Osteoblast (primary cell): Measurements from ENCODE around the gene SPTLC2. TPM values are rescaled to one million over a fixed set of nuclear protein-coding genes. Genes with fewer than 3 reads are reported as not detected.

Experiments
- DNase-seq: peaks from one replicate; pipeline ENCODE4 v3.0.0; 2011; ENCODE audit warnings: low spot score, mixed read lengths; ENCODE audit not compliant: insufficient read length; ENCODE audit errors: missing footprints
- H2AFZ ChIP-seq: 2 replicates; pipeline ENCODE4 v1.6.0; 2011; ENCODE audit warnings: mild to moderate bottlenecking, low read length
- H3K27ac ChIP-seq: 2 replicates; pipeline ENCODE4 v1.5.1; 2011; ENCODE audit warnings: mild to moderate bottlenecking, low read depth, low read length, moderate library complexity
- H3K27me3 ChIP-seq: 2 replicates; pipeline ENCODE4 v1.6.0; 2012; ENCODE audit warnings: mild to moderate bottlenecking, control low read depth, inconsistent platforms, low read length, moderate library complexity; ENCODE audit not compliant: insufficient read depth
- H3K36me3 ChIP-seq: 2 replicates; pipeline ENCODE4 v1.5.1; 2011; ENCODE audit warnings: mild to moderate bottlenecking, low read length, control low read depth, moderate library complexity; ENCODE audit not compliant: insufficient read depth
- H3K4me1 ChIP-seq: 2 replicates; pipeline ENCODE4 v1.5.1; 2011; ENCODE audit warnings: mild to moderate bottlenecking, low read length, control low read depth, moderate library complexity; ENCODE audit not compliant: insufficient read depth
- H3K4me2 ChIP-seq: 2 replicates; pipeline ENCODE4 v1.6.0; 2011; ENCODE audit warnings: mild to moderate bottlenecking, low read length; ENCODE audit not compliant: insufficient read depth
- H3K4me3 ChIP-seq: fragments of 200-600 bp; sonication (generic); 3 replicates; pipeline ENCODE4 v1.5.1; 2012; ENCODE audit warnings: mild to moderate bottlenecking, low read length, inconsistent platforms; ENCODE audit not compliant: insufficient read depth
- H3K79me2 ChIP-seq: 2 replicates; pipeline ENCODE4 v1.6.0; 2012; ENCODE audit warnings: mild to moderate bottlenecking, low read length, control low read depth, inconsistent platforms; ENCODE audit not compliant: insufficient read depth
- H3K9me3 ChIP-seq: 2 replicates; pipeline ENCODE4 v1.5.1; 2011; ENCODE audit warnings: low read depth, low read length, control low read depth
- H4K20me1 ChIP-seq: 2 replicates; pipeline ENCODE4 v1.6.0; 2012; ENCODE audit warnings: mild to moderate bottlenecking, low read length, control low read depth; ENCODE audit not compliant: insufficient read depth
- CTCF ChIP-seq: IDR thresholded peaks from 2 replicates; pipeline ENCODE4 v1.5.1; 2011; ENCODE audit warnings: mild to moderate bottlenecking, low read depth, low read length, moderate library complexity; ENCODE audit errors: extremely low read depth
- total RNA-seq: library from RNA; depleted of rRNA; stranded (reverse); fragments of >200 nt; gene quantifications from 2 replicates; pipeline ENCODE4 v1.2.3, GENCODE V29; 2012

Gene SPTLC2
- total RNA-seq, 1 donor, result 59.0 TPM

- Histone ChIP-seq H3K27ac (peak overlapping the region; percentile 65), H3K79me2 (peaks cover 61% of the 10 kb centered on the region), H3K27me3 (no peaks in the 10 kb centered on the region), H2AFZ (no peak overlapping the region), H4K20me1 (peaks cover 3% of the 10 kb centered on the region), H3K4me2 (no peak overlapping the region), H3K4me3 (no peak overlapping the region), H3K4me1 (peaks cover 24% of the 10 kb centered on the region), H3K36me3 (peaks cover 51% of the 10 kb centered on the region), H3K9me3 (no peaks in the 10 kb centered on the region)
- no peak for TF ChIP-seq CTCF
- no peak for DNase-seq
Observed at GRCh38 chr14:77565289-77565993, 51.0 kb downstream of the SPTLC2 start.

- H3K79me2 ChIP-seq, result peaks cover 53% of the 10 kb centered on the region
- peak; percentile 26 for DNase-seq
- H2AFZ ChIP-seq, result no peak overlapping the region
- no peak overlapping the region for H3K4me3 ChIP-seq
- H3K27ac ChIP-seq, result peak overlapping the region; percentile 95
- H3K9me3 ChIP-seq, result no peaks in the 10 kb centered on the region
- H3K4me2 ChIP-seq, result peak overlapping the region; percentile 33
- no peaks in the 10 kb centered on the region for H3K27me3 ChIP-seq
- no peak for TF ChIP-seq CTCF
- H3K4me1 ChIP-seq, result peaks cover 29% of the 10 kb centered on the region
- H3K36me3 ChIP-seq, result peaks cover 32% of the 10 kb centered on the region
- peaks cover 3% of the 10 kb centered on the region for H4K20me1 ChIP-seq
Observed at GRCh38 chr14:77562681-77563080, 53.8 kb downstream of the SPTLC2 start.

DNA sequence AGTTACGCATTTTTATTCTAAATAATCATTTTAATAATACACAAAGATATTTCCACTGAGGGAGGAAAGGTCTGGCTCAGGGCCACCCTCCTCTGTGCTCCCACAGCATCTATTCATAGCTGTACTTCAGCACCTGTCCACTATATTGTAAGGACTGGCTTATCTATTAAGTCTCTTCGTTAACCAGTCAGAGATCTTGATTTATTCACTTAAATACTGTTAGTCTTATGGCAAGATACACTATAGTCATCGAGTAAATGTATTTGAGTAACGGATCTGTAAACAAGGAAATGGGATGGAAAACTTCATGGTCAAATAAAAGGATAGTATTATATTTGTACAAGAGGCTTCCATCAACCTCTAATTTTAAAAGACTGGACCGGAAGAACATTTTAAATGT is 54.6 kb downstream of the SPTLC2 start:
- H3K4me3 ChIP-seq, result no peak overlapping the region
- peaks cover 29% of the 10 kb centered on the region for H3K4me1 ChIP-seq
- no peak overlapping the region for H3K4me2 ChIP-seq
- H3K79me2 ChIP-seq, result peaks cover 57% of the 10 kb centered on the region
- no peaks in the 10 kb centered on the region for H3K27me3 ChIP-seq
- peaks cover 33% of the 10 kb centered on the region for H3K36me3 ChIP-seq
- no peak for DNase-seq
- no peaks in the 10 kb centered on the region for H3K9me3 ChIP-seq
- peak overlapping the region; percentile 95 for H3K27ac ChIP-seq
- peaks cover 3% of the 10 kb centered on the region for H4K20me1 ChIP-seq
- TF ChIP-seq CTCF, result no peak
- H2AFZ ChIP-seq, result no peak overlapping the region

DNA sequence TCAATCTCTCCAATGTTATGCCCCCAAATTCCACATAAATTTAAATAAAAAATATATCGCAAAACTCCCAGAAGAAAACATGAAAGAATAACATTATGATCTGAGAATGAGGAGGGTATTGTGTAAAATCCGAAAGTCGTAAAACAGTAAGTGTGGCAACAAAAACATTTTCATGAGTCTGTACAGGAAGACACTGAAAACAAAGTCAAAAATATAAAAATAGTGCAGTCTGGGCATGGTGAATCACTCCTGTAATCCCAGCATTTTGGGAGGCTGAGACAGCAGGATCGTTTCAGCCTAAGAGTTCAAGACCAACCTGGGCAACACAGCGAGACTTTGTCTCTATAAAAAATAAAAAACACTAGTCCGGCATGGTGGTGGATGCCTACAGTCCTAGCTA is 57.1 kb downstream of the SPTLC2 start:
- Histone ChIP-seq H2AFZ (no peak overlapping the region), H3K27ac (peak overlapping the region; percentile 74), H3K9me3 (no peaks in the 10 kb centered on the region), H3K79me2 (peaks cover 52% of the 10 kb centered on the region), H4K20me1 (peaks cover 3% of the 10 kb centered on the region), H3K4me2 (no peak overlapping the region), H3K4me3 (no peak overlapping the region), H3K36me3 (peaks cover 58% of the 10 kb centered on the region), H3K27me3 (no peaks in the 10 kb centered on the region), H3K4me1 (peaks cover 22% of the 10 kb centered on the region)
- no peak for TF ChIP-seq CTCF
- no peak for DNase-seq
